ENCODE data around the gene BICC1. TPM values are rescaled to one million over a fixed set of nuclear protein-coding genes. Genes with fewer than 3 reads are reported as not detected.

Gene BICC1
- polyA plus RNA-seq, 1 donor from 2014 or later: not detected

- Mint-ChIP-seq H3K27ac (no peak overlapping the region), H3K27me3 (no peaks in the 10 kb centered on the region), H3K4me1 (no peaks in the 10 kb centered on the region), H3K9me3 (peaks cover 0 to 2% (median 0%) of the 10 kb centered on the region in 3 donors), H3K36me3 (no peaks in the 10 kb centered on the region), H3K4me3 (no peak overlapping the region)
Measured at GRCh38 chr10:58543141-58543540, 30.5 kb downstream of the BICC1 start.

DNA sequence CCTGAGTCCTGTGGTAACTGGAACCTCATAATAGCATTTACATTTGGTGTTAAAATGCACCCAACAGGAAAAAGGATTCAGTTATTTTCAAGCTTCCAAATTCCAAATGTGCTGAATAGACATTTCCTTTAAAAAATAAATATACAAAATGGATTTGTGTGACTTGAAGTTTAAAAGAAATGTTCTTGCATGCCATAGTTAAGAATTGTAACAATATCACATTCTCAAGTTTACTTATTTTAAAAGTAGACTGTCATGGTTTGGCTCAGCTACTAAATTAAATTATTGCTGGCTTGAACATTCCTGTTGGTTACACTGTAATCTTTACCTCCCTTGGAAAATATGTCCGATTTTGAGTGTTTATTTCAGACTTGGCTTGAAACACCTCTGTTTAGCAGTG lies 31.5 kb downstream of the BICC1 start:
- no peaks in the 10 kb centered on the region for H3K4me1 Mint-ChIP-seq
- no peak overlapping the region for H3K27ac Mint-ChIP-seq
- H3K4me3 Mint-ChIP-seq: no peak overlapping the region
- H3K9me3 Mint-ChIP-seq: no peaks in the 10 kb centered on the region
- H3K36me3 Mint-ChIP-seq: no peaks in the 10 kb centered on the region
- H3K27me3 Mint-ChIP-seq: no peaks in the 10 kb centered on the region

DNA sequence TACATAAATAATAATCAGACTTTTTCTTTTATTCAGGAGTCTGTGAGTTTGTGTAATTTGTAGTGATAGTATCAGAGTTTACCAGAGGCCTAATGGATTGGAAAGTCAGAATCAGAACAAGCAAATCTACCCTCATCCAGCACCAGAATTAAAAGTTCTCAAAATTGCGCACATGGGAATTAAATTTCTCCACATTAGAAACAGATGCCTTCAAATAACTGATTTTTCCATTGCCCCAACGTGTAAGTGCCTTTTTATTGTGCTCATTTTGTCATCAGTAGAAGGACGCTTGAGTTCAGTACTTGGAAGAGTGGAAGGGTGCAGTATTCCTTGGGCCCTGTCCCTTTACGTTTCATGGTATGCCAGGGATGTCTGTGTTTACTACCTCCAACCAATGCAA lies 32.8 kb downstream of the BICC1 start:
- no peaks in the 10 kb centered on the region for H3K4me1 Mint-ChIP-seq
- H3K4me3 Mint-ChIP-seq: no peak overlapping the region
- no peaks in the 10 kb centered on the region for H3K36me3 Mint-ChIP-seq
- H3K27me3 Mint-ChIP-seq: no peaks in the 10 kb centered on the region
- H3K27ac Mint-ChIP-seq: no peak overlapping the region
- H3K9me3 Mint-ChIP-seq: no peaks in the 10 kb centered on the region

- Mint-ChIP-seq H3K27ac (no peak overlapping the region), H3K9me3 (no peaks in the 10 kb centered on the region), H3K36me3 (no peaks in the 10 kb centered on the region), H3K27me3 (no peaks in the 10 kb centered on the region), H3K4me1 (no peaks in the 10 kb centered on the region), H3K4me3 (no peak overlapping the region)
Measured at GRCh38 chr10:58546137-58546536, 33.5 kb downstream of the BICC1 start.

DNA sequence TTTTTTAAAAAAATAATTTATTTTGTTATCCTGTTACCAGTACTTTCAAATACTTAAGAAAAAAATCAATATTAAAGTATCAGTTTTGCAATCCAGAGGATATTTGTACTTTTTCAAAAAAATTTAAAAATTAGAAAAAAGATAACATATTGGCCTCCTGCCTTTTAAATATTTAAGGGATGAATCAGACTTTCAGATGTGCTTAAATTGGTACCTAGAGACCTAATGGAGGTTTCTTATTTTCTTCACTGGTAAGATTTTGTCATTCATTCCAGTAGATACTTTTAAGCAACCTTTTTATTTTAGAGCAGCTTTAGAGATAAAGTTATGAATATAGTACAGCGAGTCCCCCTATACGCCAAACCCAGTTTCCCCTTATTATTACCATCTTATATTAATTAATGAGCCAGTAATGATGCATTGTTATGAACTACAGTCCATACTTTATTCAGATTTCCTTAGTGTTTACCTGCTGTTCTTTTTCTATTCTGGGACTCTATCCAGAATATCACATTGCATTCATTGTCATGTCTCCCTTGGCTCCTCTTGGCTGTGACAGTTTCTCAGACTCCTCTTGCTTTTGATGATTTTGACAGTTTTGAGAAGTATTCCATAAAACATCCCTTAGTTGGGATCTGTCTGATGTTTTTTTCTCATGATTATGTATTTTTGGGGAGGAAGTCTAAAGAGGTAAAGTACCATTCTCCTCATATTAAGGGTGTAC lies 34.2 kb downstream of the BICC1 start:
- H3K9me3 Mint-ChIP-seq: no peaks in the 10 kb centered on the region
- no peaks in the 10 kb centered on the region for H3K36me3 Mint-ChIP-seq
- no peak overlapping the region for H3K4me3 Mint-ChIP-seq
- H3K4me1 Mint-ChIP-seq: no peaks in the 10 kb centered on the region
- no peaks in the 10 kb centered on the region for H3K27me3 Mint-ChIP-seq
- no peak overlapping the region for H3K27ac Mint-ChIP-seq

DNA sequence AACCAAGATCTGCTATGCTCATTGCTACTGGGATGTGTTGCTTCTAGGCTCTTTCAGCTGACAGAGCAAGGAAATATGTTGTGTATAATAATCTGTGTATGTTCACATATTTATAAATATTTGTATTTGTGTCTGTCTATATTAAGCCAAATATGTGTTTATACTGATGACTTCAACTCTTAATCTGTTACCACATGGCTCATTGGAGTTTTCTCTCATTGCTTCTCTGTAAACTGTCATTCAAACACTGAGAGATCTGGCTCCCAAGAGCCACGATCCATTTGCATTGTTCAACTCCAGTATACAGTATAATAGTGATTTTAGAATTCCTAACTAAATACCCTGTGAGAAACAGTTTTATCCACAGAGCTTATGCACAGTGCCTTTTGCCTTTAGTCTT lies 35.3 kb downstream of the BICC1 start:
- Mint-ChIP-seq H3K27ac (no peak overlapping the region), H3K36me3 (no peaks in the 10 kb centered on the region), H3K4me3 (no peak overlapping the region), H3K9me3 (no peaks in the 10 kb centered on the region), H3K4me1 (no peaks in the 10 kb centered on the region), H3K27me3 (no peaks in the 10 kb centered on the region)

DNA sequence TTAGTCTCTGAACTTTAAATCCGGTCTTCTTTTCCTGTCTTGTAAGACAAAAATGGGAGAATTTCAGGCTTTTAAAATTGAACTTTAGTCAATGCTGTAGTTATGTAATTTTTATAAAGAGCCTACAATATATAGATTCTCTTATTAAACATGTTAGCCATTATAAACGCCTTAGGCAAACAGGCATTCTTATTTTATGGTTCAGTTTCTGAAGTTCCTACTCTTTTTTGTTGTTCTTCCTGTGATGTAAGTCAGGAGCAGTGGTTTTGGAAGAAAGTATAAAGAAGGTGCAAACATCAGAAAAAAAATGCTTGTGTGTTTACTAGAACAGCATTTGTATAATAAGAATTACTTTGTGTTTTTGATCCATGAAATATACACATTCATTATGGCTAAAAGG lies 41.6 kb downstream of the BICC1 start:
- H3K27ac Mint-ChIP-seq: no peak overlapping the region
- H3K4me3 Mint-ChIP-seq: no peak overlapping the region
- H3K4me1 Mint-ChIP-seq: no peaks in the 10 kb centered on the region
- no peaks in the 10 kb centered on the region for H3K27me3 Mint-ChIP-seq
- H3K9me3 Mint-ChIP-seq: peaks cover 0 to 16% (median 2%) of the 10 kb centered on the region in 3 donors
- H3K36me3 Mint-ChIP-seq: no peaks in the 10 kb centered on the region

DNA sequence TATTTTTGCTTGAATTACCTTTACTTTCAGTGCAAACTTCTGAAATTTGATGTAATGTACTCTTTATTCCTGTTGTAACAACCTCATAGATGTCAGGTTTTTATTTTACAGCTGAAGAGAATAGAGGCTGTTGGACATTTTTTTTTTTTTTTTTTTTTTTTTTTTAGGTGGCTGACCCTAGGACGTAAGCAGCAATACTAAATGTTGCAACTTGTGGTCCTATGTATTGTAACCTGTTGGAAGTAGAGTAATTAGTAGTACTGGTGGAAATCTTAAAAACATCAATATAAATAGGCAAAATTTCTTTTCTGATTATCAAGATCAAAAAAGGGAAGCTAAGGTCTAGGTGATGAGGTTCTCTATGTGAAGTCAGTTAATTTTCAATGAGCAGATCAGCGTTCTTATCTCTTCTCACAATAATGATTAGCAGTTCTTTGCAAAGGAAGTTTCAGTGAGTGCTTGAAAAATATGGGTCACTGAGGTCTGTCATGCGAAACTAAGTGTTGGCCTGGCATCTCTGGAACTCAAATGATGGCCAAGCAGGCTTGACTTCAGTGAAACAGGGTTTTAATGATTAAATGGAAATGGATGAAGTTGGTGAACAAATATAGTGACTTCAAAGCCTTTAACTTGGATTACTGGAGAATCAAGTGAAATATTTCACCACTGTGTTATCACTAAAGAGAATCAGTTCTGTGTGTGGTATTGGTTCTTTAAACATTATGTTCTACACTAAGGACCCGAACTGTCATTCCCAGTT lies 42.7 kb downstream of the BICC1 start:
- Mint-ChIP-seq H3K9me3 (peaks cover 2 to 22% (median 5%) of the 10 kb centered on the region in 3 donors), H3K27me3 (no peaks in the 10 kb centered on the region), H3K4me3 (no peak overlapping the region), H3K4me1 (no peaks in the 10 kb centered on the region), H3K27ac (no peak overlapping the region), H3K36me3 (no peaks in the 10 kb centered on the region)

- Mint-ChIP-seq H3K4me1 (no peaks in the 10 kb centered on the region), H3K9me3 (peaks cover 2 to 22% (median 6%) of the 10 kb centered on the region in 3 donors), H3K27ac (no peak overlapping the region), H3K27me3 (no peaks in the 10 kb centered on the region), H3K4me3 (no peak overlapping the region), H3K36me3 (no peaks in the 10 kb centered on the region)
Measured at GRCh38 chr10:58555930-58556311, 43.2 kb downstream of the BICC1 start.

DNA sequence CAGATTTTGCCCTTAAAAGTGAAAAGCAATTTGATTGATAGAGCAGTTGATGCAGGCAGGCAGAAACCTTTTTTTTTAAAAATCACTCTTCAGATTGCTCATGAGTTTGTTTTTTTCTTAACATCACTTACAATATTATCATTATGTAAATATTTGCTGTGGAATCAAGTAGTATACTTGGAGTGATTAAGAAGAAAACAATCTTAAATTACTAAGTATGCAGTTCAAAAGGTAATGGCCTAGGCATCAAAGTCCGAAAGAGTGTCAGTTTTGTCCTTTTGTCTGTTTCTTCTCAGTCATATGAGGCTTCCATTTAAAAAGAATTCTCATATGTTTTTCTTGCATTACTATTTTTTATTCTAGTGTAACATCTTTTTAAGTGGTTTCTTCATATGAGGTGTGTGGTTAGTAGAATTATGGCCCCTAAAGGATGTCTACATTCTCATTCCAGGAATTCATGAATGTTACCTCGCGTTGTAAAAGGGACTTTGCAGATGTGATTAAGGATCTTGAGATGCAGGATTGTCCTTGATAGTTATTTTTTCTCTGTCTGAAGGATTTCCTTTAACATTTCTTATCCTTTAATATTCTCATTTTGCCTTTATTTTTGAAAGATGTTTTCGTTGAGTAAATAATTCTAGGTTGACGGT lies 44.0 kb downstream of the BICC1 start:
- Mint-ChIP-seq H3K27me3 (no peaks in the 10 kb centered on the region), H3K4me3 (no peak overlapping the region), H3K36me3 (no peaks in the 10 kb centered on the region), H3K27ac (no peak overlapping the region), H3K9me3 (peaks cover 2 to 25% (median 8%) of the 10 kb centered on the region in 3 donors), H3K4me1 (no peaks in the 10 kb centered on the region)

DNA sequence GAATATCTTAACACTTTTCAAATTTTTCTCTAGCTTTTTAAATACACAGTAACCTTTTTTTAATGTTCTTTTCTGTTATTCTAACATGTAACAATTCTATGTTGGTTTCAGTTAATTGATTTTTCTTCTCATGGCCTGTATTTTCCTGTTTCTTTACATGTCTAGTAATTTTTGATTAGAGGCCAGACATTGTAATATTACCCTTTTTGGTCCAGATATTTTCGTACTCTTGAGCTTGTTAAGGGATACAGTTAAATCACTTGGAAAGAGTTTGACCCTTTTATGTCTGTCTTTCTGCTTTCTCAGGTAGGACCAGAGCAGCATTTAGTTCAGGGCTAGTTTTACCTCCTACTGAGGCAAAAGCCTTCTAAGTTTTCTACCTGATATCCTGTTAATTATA lies 45.0 kb downstream of the BICC1 start:
- Mint-ChIP-seq H3K27ac (no peak overlapping the region), H3K9me3 (peaks cover 2 to 36% (median 10%) of the 10 kb centered on the region in 3 donors), H3K4me1 (no peaks in the 10 kb centered on the region), H3K27me3 (no peaks in the 10 kb centered on the region), H3K36me3 (no peaks in the 10 kb centered on the region), H3K4me3 (no peak overlapping the region)

- H3K36me3 Mint-ChIP-seq: no peaks in the 10 kb centered on the region
- no peaks in the 10 kb centered on the region for H3K27me3 Mint-ChIP-seq
- no peaks in the 10 kb centered on the region for H3K4me1 Mint-ChIP-seq
- no peak overlapping the region for H3K27ac Mint-ChIP-seq
- no peak overlapping the region for H3K4me3 Mint-ChIP-seq
- H3K9me3 Mint-ChIP-seq: peaks cover 7 to 38% (median 15%) of the 10 kb centered on the region in 3 donors
Measured at GRCh38 chr10:58560068-58560467, 47.4 kb downstream of the BICC1 start.

- H3K9me3 Mint-ChIP-seq: peaks cover 5 to 22% (median 10%) of the 10 kb centered on the region in 3 donors
- no peaks in the 10 kb centered on the region for H3K36me3 Mint-ChIP-seq
- no peak overlapping the region for H3K4me3 Mint-ChIP-seq
- no peak overlapping the region for H3K27ac Mint-ChIP-seq
- no peaks in the 10 kb centered on the region for H3K27me3 Mint-ChIP-seq
- no peaks in the 10 kb centered on the region for H3K4me1 Mint-ChIP-seq
Measured at GRCh38 chr10:58565271-58565670, 52.6 kb downstream of the BICC1 start.

GRCh38 chr10:58567652-58568051 lies 55.0 kb downstream of the BICC1 start:
- Mint-ChIP-seq H3K4me1 (no peaks in the 10 kb centered on the region), H3K27ac (no peak overlapping the region), H3K4me3 (no peak overlapping the region), H3K27me3 (no peaks in the 10 kb centered on the region), H3K36me3 (no peaks in the 10 kb centered on the region), H3K9me3 (peaks cover 5 to 19% (median 5%) of the 10 kb centered on the region in 3 donors)

GRCh38 chr10:58568428-58568935 lies 55.8 kb downstream of the BICC1 start:
- Mint-ChIP-seq H3K4me3 (no peak overlapping the region), H3K4me1 (no peaks in the 10 kb centered on the region), H3K9me3 (peaks cover under 1 to 17% (median 2%) of the 10 kb centered on the region in 3 donors), H3K27me3 (no peaks in the 10 kb centered on the region), H3K27ac (peak overlapping the region in 1 of 3 donors; percentile 71), H3K36me3 (no peaks in the 10 kb centered on the region)
